GM21529 (cell line): ENCODE data around the gene ANO10.
"Not testable (repeated sequence)": the region's sequence is repeated elsewhere in the genome, so short reads cannot be mapped to it uniquely, and the experiment has no call there.

Source experiments
- ATAC-seq: cut with Tn5 transposase; IDR thresholded peaks from one replicate; pipeline ENCODE4 v1.9.1; 2021; ENCODE audit not compliant: unreplicated experiment

Gene ANO10

DNA sequence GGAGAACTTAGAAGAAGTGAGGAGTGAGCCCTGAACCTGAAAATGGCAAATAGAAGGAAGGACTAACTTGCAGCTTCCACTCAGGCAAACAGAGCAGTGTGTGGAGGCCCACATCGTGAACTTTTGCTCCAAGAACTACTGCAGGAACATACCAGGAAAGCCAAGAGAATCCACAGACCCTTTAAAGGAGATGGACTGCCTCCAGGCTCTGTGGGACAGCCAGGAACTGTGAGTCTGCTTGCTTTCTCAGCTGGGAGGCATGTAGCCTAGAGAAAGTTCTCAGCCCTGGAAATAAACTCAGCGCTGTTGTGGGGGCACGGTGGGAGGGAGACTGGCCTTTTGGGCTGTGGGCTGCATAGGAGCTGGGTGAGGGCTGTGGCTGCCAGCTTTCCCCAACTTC is 242.5 kb downstream of the ANO10 start:
- ATAC-seq: no peak

- peak; percentile 69 for ATAC-seq
Measured at GRCh38 chr3:43378066-43378935, 243.5 kb downstream of the ANO10 start.

DNA sequence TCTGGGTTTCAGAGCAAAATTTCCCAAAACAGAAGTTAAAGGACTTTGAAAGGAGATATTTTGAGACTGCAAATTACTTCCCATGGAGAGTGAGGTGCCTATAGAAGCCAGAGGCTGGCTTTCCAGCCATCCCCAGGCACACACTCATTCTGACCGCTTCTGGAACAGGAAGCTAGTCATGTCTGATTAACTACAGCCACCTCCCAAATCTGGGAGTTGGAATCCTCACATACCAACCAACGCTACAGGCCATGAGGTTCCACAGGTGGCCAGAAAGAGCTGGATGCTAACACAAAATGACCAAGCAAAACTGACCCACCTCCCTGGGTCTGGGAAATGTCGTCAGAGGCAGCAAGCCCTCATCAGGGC is 248.3 kb downstream of the ANO10 start:
- ATAC-seq: no peak

DNA sequence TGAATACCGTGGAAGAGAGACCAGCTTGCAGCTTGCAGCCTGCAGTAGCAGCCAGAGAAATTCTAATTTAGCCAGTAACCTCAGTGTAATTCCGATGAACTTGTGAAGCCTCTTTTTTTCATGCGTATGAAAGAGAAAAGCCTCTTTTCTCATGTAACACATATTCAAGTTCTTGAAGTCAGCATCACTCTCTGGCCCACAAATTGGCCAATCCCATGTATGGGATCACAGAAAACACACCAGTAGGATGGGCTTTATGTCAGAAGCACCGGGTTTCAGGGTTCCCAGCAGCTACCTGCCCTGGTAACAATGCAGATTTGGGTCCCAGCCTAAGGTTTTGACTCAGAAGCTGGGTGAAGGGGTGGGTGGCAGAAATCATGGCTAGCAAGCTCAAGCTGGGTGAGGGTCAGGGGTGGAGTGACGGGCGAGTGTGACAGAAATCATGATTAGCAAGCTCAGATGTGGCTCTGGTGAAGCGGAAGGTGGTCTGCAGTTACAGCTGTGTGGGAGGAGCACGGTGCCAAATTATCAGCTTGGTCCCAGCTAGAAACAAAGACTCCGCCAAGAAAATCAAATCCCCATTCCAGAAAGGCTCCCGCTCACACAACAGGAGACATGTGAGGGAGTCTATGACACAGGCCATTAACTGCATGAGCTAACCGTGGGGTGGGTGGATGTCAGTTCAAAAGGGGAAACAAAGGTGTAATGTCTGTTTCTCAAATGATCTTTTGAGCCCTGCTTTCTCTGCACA is 248.8 kb downstream of the ANO10 start:
- no peak for ATAC-seq

GRCh38 chr3:43372007-43372740 is 249.6 kb downstream of the ANO10 start:
- no peak for ATAC-seq

- ATAC-seq: no peak
Measured at GRCh38 chr3:43371494-43371893, 250.3 kb downstream of the ANO10 start.

GRCh38 chr3:43370293-43370980 is 251.4 kb downstream of the ANO10 start:
- ATAC-seq: no peak

GRCh38 chr3:43369404-43370292 is 252.2 kb downstream of the ANO10 start:
- no peak for ATAC-seq

DNA sequence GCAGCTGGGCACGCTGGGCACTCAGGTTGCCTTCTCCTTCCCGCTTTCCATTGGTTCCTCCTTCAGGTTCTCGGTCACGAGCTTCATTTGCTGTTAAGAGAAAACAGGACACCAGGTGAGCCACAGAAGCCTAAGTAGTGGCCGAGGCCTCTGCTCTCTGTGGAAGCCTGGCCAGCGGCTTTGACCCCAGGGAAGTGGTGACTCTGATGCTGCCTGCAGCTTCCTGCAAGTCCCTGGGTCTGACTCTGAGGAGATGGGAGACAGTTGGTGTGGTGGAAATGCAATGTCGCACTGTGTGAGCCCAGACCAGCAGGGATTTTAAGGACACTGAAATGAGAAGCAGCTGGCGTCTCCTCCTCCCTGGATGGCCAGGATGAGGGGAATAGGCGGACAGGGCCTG is 254.9 kb downstream of the ANO10 start:
- no peak for ATAC-seq

DNA sequence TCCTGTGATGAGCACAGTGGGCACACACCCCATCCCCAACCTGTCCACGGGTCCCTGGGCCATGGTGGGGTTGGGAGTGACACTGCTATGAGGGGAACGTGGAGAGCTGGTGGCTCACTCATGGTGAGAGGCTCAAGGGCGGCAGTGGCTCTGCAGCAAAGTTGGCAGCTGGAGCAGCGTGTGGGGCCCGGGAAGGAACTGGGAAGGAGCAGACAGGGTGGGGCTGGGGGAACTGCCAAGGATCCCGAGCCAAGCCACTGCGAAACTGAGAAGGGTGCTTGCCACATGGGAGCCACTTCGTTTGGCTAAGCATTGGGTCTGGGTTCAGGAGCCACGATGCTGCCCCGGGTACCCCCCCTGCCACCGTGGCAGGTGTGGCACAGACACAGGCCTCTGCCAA is 255.3 kb downstream of the ANO10 start:
- ATAC-seq: no peak

GRCh38 chr3:43365601-43366305 is 256.1 kb downstream of the ANO10 start:
- no peak for ATAC-seq

DNA sequence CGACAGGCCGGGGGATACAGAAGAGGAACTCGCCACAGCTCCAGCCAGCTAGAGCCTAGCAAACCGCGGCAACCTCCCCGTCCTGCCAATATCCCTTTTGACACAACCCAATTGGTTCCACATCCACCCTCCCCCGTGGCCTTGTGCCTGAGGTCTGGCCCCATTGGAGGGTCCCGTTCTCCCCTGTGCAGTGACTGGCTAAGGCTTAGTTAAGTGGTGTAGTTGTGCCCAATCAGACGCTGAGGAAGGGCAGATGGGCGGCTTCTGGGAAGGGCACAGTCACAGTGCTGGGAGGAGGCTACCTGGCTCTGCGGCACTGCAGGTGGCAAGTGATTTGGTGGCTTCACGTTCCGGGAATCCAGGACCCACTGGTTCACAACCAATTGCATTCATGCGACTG is 256.9 kb downstream of the ANO10 start:
- no peak for ATAC-seq

DNA sequence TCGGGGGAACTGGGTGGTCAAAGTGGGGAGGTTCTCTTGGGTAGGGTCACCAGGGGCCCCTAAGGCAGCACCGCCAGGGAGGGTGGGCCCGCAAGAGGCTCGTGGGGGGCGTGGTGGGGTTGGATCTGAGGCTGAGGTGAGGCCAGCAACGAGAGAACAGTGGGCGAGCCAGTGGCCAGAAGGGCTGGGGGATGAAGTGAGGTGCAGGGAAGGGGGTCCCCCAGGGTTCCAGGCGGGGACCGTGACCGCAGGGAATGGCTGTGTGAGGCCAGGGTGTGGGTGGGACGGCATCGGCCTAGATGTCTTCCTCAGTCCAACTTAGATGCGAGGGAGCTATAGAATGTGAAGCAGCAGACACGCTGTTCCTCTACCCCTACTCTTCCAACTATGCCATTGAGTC is 257.3 kb downstream of the ANO10 start:
- ATAC-seq: no peak

DNA sequence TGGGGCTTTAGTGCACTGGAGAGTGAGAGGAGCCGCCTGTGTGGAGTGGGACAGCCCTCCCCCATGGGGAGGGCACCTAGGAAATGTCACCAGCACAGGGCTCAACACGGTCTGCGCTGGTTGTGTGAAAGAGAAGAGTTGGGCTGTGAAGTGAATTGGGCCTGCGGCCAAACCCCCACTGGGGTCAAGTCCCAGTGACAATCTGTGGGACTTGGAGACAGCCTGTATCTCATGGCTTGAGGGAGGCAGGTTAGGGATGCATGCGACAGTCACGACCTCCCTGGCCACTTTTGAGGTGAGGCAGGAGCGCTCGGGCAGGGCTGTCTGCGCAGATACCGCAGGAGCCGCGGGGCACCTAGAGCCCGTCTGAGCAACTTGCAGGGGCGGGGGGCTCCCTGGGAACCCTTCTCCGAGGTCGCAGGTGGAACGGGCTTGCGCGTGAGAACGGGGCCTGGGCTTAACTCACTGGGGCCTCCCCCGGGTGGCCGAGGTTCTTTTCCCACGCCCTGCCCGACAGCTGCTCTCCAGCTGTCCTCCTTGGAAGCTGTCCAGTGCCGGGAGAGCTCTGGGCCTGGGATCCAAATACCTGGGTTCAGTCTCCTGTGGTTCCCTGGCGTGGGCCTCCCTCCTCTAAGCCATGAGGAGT is 258.1 kb downstream of the ANO10 start:
- no peak for ATAC-seq

DNA sequence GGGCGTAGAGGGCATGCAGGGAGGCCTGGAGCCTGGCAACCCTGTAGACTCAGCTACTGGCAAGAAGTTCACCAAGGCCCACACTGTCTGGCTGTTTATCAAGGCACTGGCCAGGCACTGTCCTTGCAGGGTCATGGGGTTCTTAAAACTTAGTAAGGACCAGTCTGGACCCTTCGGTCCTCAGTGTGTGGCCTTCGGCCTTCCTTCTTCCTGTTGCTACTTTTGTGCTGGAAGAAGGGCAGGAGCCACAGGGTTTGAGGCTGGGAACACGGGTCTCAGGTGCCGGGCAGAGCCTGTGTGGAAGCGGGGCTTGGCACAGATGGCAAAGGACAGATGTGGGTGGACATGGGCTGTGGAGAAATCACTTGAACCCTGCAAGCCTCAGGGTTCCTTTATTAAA is 258.9 kb downstream of the ANO10 start:
- ATAC-seq: no peak

DNA sequence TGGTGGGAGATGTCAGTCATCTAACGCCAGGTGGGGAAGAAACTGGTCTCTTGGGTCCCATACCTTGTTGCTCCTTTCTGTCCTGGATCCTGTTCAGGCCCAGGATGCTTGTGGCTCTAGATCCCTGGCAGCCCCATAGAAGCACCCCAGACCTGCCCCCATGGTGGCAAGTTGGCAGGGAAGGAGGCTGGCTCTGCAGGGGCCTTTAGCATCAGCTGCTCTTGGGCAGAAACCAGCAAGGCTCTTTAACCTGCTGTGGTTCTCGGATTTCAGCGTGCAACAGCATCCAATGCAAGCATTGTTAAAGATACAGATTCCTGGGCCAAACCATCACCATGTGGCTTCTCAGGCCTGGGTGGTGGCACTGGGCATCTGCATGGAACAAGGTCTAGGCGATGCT is 259.6 kb downstream of the ANO10 start:
- no peak for ATAC-seq

DNA sequence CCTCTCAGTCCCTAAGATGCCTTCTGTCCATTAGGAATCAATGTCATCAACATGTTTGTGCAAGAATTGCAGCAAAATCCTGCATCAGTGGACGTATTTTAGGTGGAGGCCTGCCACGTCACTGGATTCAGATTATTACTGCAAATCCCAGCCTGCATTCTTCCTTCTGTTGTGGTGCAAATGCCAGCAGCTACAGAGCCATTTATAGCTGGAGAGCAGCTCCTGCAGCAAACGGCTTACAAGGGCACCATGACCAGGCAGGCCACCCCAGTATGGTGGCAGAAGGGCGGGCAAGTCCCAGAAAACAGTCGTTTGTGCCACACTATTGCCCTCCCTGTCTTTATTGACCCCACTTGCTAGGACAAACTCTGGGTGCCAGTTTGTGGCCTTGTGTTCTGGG is 260.7 kb downstream of the ANO10 start:
- no peak for ATAC-seq

GRCh38 chr3:43356033-43356432 is 265.8 kb downstream of the ANO10 start:
- ATAC-seq: not testable (repeated sequence)
